ENCODE measurements around the gene PAK4. TPM values are rescaled to one million over a fixed set of nuclear protein-coding genes. Genes with fewer than 3 reads are reported as not detected.

Gene PAK4
- total RNA-seq, 1 donor from 2014 or later, result 23.7 TPM

DNA sequence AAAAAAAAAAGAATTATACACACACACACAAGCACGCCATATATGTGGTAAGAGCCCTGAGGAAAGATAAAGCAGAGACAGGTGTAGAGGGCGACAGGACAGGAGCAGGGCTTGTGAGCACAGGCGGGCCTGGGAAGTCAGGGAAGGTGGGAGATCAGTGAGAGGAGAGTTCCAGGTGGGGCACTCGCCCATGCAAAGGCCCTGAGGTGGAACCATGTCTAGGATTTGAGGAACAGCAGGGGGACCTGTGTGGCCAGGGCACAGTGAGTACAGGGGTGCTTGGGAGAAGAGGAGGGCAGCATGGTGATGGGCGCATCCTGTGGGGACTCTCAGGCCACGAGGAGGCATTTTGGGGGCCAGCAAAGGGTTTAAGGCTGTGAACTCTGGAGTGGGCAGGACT lies 38.7 kb downstream of the PAK4 start:
- no peaks in the 10 kb centered on the region for H3K27me3 ChIP-seq (ENCODE audit: control insufficient read depth, insufficient read depth, low read length)
- DNase-seq (ENCODE audit: low read depth), result no peak
- H3K4me3 ChIP-seq (ENCODE audit: low read depth, low read length), result no peak overlapping the region
- no peaks in the 10 kb centered on the region for H3K36me3 ChIP-seq (ENCODE audit: control insufficient read depth, insufficient read depth, low read length)
- TF ChIP-seq, protein P1, sequence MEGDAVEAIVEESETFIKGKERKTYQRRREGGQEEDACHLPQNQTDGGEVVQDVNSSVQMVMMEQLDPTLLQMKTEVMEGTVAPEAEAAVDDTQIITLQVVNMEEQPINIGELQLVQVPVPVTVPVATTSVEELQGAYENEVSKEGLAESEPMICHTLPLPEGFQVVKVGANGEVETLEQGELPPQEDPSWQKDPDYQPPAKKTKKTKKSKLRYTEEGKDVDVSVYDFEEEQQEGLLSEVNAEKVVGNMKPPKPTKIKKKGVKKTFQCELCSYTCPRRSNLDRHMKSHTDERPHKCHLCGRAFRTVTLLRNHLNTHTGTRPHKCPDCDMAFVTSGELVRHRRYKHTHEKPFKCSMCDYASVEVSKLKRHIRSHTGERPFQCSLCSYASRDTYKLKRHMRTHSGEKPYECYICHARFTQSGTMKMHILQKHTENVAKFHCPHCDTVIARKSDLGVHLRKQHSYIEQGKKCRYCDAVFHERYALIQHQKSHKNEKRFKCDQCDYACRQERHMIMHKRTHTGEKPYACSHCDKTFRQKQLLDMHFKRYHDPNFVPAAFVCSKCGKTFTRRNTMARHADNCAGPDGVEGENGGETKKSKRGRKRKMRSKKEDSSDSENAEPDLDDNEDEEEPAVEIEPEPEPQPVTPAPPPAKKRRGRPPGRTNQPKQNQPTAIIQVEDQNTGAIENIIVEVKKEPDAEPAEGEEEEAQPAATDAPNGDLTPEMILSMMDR (IDR thresholded peaks at IDR 0.05; ENCODE audit: insufficient read depth, low read length, poor library complexity, severe bottlenecking), result no peak

DNA sequence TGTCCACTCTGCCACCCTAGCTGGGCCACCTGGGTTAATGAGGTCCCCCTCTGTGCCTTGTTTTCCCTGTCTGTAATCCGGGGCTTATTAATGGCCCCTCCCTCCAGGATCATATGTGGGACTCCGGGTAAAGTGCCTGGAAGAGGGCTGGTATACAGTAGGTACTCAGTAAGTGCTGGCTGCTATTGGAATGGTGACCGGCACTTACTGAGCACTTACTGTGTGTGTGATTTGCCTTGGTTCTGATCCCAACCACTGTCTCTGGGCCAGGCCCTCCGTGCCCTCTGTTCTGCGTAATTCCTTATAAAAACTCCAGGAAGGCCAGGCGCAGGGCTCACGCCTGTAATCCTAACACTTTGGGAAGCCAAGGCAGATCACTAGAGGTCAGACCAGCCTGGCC lies 40.3 kb downstream of the PAK4 start:
- Histone ChIP-seq H3K4me3 (ENCODE audit: low read depth, low read length) (no peak overlapping the region), H3K27me3 (ENCODE audit: control insufficient read depth, insufficient read depth, low read length) (no peaks in the 10 kb centered on the region)
- no peak for DNase-seq (ENCODE audit: low read depth)

DNA sequence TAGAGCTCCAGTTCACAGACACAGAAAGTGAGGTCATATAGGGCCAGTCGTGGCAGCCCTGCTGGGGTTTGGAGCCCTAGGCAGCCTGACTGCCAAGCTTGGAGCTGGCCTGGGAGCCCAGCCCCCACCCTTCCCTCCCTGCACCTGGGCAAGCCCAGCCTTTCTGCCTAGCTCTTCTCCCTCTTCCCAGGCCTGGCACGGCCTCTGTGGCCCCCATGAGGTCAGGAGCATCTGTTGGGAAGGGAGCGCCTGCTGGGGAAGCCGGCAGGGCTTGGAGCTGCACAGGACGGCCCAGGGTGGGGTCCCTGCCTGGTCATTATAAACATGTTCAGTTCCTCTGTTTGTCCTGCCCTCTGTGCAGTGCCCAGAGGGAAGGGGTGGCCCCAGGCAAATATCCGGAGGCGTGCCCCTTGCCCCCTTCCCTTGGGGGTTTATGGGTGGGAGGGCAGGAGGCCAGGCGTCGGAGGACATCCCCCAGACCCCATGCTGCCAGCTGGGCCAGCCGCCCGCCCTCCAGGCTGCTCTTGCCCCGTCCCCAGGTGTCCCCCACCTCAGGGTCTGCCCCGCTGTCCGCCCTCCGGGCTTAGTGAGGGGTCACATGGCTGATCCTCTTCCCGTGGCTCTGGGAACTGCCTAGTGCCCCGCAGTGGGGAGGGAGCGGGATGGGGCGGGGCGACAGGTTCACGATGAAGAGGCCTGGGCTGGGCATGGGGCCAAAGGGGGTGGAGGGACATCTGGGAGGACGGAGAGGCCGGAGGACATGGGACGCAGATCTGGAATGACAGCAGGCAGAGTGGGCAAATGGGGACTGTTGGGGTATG lies 41.2 kb downstream of the PAK4 start:
- Histone ChIP-seq H3K4me3 (ENCODE audit: low read depth, low read length) (no peak overlapping the region), H3K27me3 (ENCODE audit: control insufficient read depth, insufficient read depth, low read length) (no peaks in the 10 kb centered on the region), H3K36me3 (ENCODE audit: control insufficient read depth, insufficient read depth, low read length) (no peaks in the 10 kb centered on the region)
- DNase-seq (ENCODE audit: low read depth), result no peak
- TF ChIP-seq, protein P1 (IDR thresholded peaks at IDR 0.05; ENCODE audit: insufficient read depth, low read length, poor library complexity, severe bottlenecking), result no peak

More for the DNA sequence above, 40.3 kb downstream of the PAK4 start:
- TF ChIP-seq, protein P1 (IDR thresholded peaks at IDR 0.05; ENCODE audit: insufficient read depth, low read length, poor library complexity, severe bottlenecking), result no peak
- no peaks in the 10 kb centered on the region for H3K36me3 ChIP-seq (ENCODE audit: control insufficient read depth, insufficient read depth, low read length)

DNA sequence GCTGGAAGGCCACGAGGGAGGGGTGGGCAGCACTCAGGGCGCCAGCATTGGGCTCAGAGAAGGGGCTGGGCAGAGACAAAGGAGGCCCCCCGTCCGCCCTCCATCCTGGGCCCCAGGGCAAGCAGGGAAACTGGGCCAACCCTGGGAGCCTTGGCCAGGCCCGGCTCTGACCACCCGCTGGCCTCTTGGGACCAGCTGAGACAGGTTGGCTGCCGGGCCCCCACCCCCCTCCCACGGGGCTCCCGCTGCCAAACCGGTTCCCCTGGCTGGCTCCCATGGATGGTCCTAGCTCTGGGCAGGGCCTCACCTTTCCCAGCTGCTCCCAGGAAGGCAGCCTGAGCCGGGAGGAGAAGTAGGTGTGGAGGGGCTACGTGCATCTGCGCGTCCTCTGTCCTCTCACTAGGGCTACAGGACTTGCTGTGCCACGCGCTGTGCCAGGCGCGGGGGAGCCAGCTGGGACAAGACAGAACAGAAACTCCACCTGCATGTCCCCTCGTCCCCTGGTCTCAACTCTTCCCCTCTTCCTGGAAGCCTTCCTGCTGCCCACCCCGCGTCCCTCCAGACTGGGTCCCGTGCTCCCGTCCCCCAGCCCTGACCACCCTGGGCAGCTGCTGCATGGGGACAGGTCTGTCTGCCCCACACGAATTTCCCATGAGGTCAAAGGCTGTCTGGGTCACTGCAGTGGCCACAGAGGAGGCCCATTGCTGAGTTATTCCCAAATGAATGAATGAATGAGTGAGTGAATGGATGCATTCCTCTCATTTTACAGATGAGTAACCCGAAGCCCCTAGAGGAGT lies 42.1 kb downstream of the PAK4 start:
- H3K4me3 ChIP-seq (ENCODE audit: low read depth, low read length), result no peak overlapping the region
- no peaks in the 10 kb centered on the region for H3K36me3 ChIP-seq (ENCODE audit: control insufficient read depth, insufficient read depth, low read length)
- no peaks in the 10 kb centered on the region for H3K27me3 ChIP-seq (ENCODE audit: control insufficient read depth, insufficient read depth, low read length)
- no peak for DNase-seq (ENCODE audit: low read depth)
- TF ChIP-seq, protein P1 (IDR thresholded peaks at IDR 0.05; ENCODE audit: insufficient read depth, low read length, poor library complexity, severe bottlenecking), result no peak

DNA sequence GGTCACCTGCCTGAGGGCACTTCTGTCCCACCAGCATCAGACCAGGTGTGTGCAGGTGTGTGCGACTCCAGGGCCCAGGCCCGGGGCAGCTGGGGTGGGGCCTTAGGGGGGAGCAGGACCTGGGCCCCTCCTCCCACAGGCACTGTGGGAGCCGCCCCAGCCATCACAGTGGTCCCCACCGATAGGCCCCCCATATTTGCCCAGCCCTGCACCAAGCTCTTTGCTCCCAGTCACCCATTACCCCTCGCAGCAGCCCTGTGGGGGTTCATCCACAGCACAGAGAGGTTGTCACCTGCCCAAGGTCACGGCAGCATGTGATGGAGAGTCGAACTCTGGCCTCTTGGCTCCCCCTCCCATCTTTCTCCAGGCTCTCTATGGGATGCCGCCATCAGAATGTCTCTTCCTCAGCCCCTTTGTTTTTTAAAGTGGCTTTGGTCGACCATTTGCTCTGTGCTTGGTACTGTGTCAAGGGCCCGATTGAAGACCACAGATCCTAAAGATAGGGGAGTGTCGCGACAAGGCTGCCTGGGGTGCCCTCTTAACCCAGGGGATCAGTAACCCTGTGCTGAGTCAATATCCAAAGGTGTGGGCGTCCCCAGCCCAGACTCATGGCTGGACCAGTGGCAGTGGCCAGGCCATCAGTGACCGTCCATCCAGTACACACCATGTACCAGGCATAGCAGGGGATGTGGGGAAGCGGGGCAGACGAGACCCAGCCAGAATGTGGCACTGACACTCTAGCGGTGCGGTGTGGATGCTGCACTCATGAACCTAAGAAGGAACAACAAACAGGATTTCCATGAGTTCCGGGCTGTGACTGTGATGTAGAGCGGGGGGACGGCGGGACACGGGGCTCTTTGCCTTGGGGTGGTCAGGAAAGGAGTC lies 42.9 kb downstream of the PAK4 start:
- no peaks in the 10 kb centered on the region for H3K27me3 ChIP-seq (ENCODE audit: control insufficient read depth, insufficient read depth, low read length)
- H3K4me3 ChIP-seq (ENCODE audit: low read depth, low read length), result no peak overlapping the region
- H3K36me3 ChIP-seq (ENCODE audit: control insufficient read depth, insufficient read depth, low read length), result no peaks in the 10 kb centered on the region
- no peak for DNase-seq (ENCODE audit: low read depth)
- TF ChIP-seq, protein P1 (IDR thresholded peaks at IDR 0.05; ENCODE audit: insufficient read depth, low read length, poor library complexity, severe bottlenecking), result no peak

Measured in kidney epithelial cell (primary cell).